ENCODE results near the gene LYZL4.

DNA sequence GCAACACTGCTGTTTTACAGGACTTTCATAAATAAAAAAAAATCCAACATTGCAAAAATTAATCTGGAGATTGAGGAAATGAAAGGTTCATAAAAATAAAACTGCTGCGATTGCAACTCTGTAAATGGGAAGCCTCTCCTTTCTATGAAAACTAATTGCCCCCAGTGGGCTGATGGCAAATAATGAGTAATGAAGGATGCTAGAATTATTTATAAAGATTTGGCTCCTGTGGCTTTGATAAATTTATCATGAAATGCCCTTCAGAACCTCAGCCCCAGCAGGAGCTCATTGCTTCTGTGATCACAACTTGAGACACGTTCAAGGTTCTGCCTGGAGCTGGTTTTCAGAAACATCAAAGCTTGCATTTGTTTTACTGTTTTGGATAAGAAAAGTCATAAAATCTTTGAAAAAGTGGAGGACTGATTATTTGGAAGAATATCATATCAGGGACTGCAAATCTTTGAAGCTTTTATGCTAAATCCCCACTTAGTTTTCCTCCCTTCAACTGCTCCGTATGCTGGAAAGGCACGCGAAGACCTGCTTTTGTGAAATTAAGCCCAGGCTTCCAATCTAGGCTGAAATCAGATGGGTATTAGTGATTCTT lies 24.5 kb upstream of the LYZL4 start:
- no peak for TF ChIP-seq NR2C1 (IDR thresholded peaks at IDR 0.05)
- no peak for TF ChIP-seq DPF2 (IDR thresholded peaks at IDR 0.05)
- TF ChIP-seq FOXM1 (IDR thresholded peaks at IDR 0.05; ENCODE audit: low read depth, low read length), result no peak
- TF ChIP-seq POU2F2 (IDR thresholded peaks at IDR 0.05; ENCODE audit: borderline replicate concordance, low read depth, low read length), result no peak
- no peak for TF ChIP-seq CTCF (IDR thresholded peaks at IDR 0.05 in 2 of 3, conservative IDR thresholded peaks at IDR 0.05 in 1 of 3; ENCODE audit: control insufficient read depth in 2 of 3, extremely low read depth in 1 of 3, insufficient read depth in 1 of 3, low read depth in 3 of 3, low read length in 3 of 3)
- no peak for TF ChIP-seq SMAD5 (IDR thresholded peaks at IDR 0.05; ENCODE audit: low read depth)
- TF ChIP-seq, protein P1, sequence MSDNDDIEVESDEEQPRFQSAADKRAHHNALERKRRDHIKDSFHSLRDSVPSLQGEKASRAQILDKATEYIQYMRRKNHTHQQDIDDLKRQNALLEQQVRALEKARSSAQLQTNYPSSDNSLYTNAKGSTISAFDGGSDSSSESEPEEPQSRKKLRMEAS (IDR thresholded peaks at IDR 0.05; ENCODE audit: low read depth, low read length), result no peak
- TF ChIP-seq SUPT20H (IDR thresholded peaks at IDR 0.05; ENCODE audit: borderline replicate concordance, control insufficient read depth, low read depth, low read length), result no peak
- no peak for TF ChIP-seq POLR2AphosphoS2 (IDR thresholded peaks at IDR 0.05; ENCODE audit: low read depth, low read length)
- TF ChIP-seq EP300 (IDR thresholded peaks at IDR 0.05; ENCODE audit: borderline replicate concordance in 1 of 2, control insufficient read depth in 1 of 2, low read depth in 2 of 2, low read length in 2 of 2), result no peak

All from GM12878 (cell line).